Endometrium (tissue), 2 donors: ENCODE results near the gene GABPB2.

ENCODE experiments used
- FAIRE-seq: peaks from 2 replicates; lab custom pipeline; 2012; peaks lifted over from hg19 to GRCh38; lab: Jason Lieb, UNC
- donor health status: control.
- donor health status: control.

The GABPB2 gene

GRCh38 chr1:151070474-151071276 is at the start of gene GABPB2:
Gene GABPB2, plus strand, starts transcription at chr1:151070761. Its CDS starts 17,429 bp downstream, at chr1:151088190.
- no peak for FAIRE-seq

GRCh38 chr1:151024540-151025146 is 45.9 kb upstream of the GABPB2 start:
- no peak for FAIRE-seq

- no peak for FAIRE-seq
Observed at GRCh38 chr1:151026460-151026859, 44.1 kb upstream of the GABPB2 start.

GRCh38 chr1:151032164-151032563 is 38.4 kb upstream of the GABPB2 start:
- FAIRE-seq = no peak

- FAIRE-seq = no peak
Observed at GRCh38 chr1:151035167-151035566, 35.4 kb upstream of the GABPB2 start.

- no peak for FAIRE-seq
Observed at GRCh38 chr1:151036356-151036755, 34.2 kb upstream of the GABPB2 start, which contains the start of gene BNIPL. Gene BNIPL, plus strand, starts transcription at chr1:151036586. Its CDS starts 140 bp downstream, at chr1:151036726.

- FAIRE-seq = no peak
Observed at GRCh38 chr1:151037032-151037431, 33.5 kb upstream of the GABPB2 start.

GRCh38 chr1:151039521-151039920 is 31.0 kb upstream of the GABPB2 start:
- no peak for FAIRE-seq

- no peak for FAIRE-seq
Observed at GRCh38 chr1:151043163-151043562, 27.4 kb upstream of the GABPB2 start.

- no peak for FAIRE-seq
Observed at GRCh38 chr1:151047591-151047924, 23.0 kb upstream of the GABPB2 start, which contains the start of gene C1orf56. Gene C1orf56, plus strand, starts transcription at chr1:151047751. Its CDS starts 97 bp downstream, at chr1:151047848.

- FAIRE-seq = no peak
Observed at GRCh38 chr1:151047925-151048644, 22.5 kb upstream of the GABPB2 start.

GRCh38 chr1:151048645-151049032 is 21.9 kb upstream of the GABPB2 start:
- no peak for FAIRE-seq

GRCh38 chr1:151049458-151049857 is 21.1 kb upstream of the GABPB2 start:
- FAIRE-seq = no peak

GRCh38 chr1:151050051-151050688 is 20.4 kb upstream of the GABPB2 start:
- FAIRE-seq = no peak

GRCh38 chr1:151051356-151052009 is 19.1 kb upstream of the GABPB2 start:
- no peak for FAIRE-seq

- no peak for FAIRE-seq
Observed at GRCh38 chr1:151054971-151055547, 15.5 kb upstream of the GABPB2 start.

- FAIRE-seq = no peak
Observed at GRCh38 chr1:151055581-151055980, 15.0 kb upstream of the GABPB2 start.

GRCh38 chr1:151056149-151056548 is 14.4 kb upstream of the GABPB2 start:
- FAIRE-seq = no peak

GRCh38 chr1:151058692-151059091 is 11.9 kb upstream of the GABPB2 start:
- no peak for FAIRE-seq

- no peak for FAIRE-seq
Observed at GRCh38 chr1:151059109-151060006, 11.2 kb upstream of the GABPB2 start, which contains the start of gene CDC42SE1. Gene CDC42SE1, minus strand, starts transcription at chr1:151059622. Its CDS starts 3,892 bp downstream, at chr1:151055730.
